ENCODE results near the gene IMPA2.

DNA sequence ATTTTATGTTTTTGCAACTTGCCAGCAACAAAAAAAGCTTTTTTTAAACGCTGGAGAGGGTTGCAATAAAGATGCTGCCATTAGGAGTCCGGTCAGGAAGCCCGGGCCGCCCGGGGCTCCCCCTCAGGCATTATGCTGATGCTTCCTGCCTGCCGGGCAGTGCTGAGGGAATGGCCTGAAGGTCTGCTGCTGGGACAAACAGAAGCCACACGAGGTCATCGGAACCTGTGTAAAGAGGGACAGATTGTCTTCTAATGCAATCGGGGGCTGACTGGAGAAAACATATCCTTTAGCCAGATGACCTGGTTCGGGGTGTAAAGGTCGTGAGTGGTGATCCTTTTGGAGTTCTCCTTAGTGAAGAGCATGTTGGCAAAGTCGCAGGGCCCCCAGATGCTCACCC is 2.3 kb downstream of the IMPA2 start:
- no peak for TF ChIP-seq ZNF274 (IDR thresholded peaks at IDR 0.05; ENCODE audit: low read length)
- no peak for TF ChIP-seq ZNF274 (tag by site-specific recombination; IDR thresholded peaks at IDR 0.05; ENCODE audit: borderline replicate concordance)
- TF ChIP-seq, protein P1, sequence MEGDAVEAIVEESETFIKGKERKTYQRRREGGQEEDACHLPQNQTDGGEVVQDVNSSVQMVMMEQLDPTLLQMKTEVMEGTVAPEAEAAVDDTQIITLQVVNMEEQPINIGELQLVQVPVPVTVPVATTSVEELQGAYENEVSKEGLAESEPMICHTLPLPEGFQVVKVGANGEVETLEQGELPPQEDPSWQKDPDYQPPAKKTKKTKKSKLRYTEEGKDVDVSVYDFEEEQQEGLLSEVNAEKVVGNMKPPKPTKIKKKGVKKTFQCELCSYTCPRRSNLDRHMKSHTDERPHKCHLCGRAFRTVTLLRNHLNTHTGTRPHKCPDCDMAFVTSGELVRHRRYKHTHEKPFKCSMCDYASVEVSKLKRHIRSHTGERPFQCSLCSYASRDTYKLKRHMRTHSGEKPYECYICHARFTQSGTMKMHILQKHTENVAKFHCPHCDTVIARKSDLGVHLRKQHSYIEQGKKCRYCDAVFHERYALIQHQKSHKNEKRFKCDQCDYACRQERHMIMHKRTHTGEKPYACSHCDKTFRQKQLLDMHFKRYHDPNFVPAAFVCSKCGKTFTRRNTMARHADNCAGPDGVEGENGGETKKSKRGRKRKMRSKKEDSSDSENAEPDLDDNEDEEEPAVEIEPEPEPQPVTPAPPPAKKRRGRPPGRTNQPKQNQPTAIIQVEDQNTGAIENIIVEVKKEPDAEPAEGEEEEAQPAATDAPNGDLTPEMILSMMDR (tag by site-specific recombination; IDR thresholded peaks at IDR 0.05) = no peak
- TF ChIP-seq YY1 (tag by site-specific recombination; IDR thresholded peaks at IDR 0.05) = no peak
- TF ChIP-seq OVOL3 (tag by site-specific recombination; IDR thresholded peaks at IDR 0.05) = no peak
- TF ChIP-seq, protein P2, sequence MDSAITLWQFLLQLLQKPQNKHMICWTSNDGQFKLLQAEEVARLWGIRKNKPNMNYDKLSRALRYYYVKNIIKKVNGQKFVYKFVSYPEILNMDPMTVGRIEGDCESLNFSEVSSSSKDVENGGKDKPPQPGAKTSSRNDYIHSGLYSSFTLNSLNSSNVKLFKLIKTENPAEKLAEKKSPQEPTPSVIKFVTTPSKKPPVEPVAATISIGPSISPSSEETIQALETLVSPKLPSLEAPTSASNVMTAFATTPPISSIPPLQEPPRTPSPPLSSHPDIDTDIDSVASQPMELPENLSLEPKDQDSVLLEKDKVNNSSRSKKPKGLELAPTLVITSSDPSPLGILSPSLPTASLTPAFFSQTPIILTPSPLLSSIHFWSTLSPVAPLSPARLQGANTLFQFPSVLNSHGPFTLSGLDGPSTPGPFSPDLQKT (IDR thresholded peaks at IDR 0.05; ENCODE audit: borderline replicate concordance, low read depth, low read length) = no peak
- TF ChIP-seq ZBTB1 (tag by site-specific recombination; IDR thresholded peaks at IDR 0.05) = no peak
- TF ChIP-seq SP2 (tag by site-specific recombination; IDR thresholded peaks at IDR 0.05) = no peak
- no peak for TF ChIP-seq ZNF670 (tag by site-specific recombination; IDR thresholded peaks at IDR 0.05; ENCODE audit: low read depth)
- TF ChIP-seq ZNF701 (tag by site-specific recombination; IDR thresholded peaks at IDR 0.05) = no peak

Data from HEK293 (cell line).